RPMI7951 (cell line): ENCODE measurements around the gene TMEM212. TPM values are rescaled to one million over a fixed set of nuclear protein-coding genes. Genes with fewer than 3 reads are reported as not detected.

ENCODE experiments used
- DNase-seq: peaks from one replicate; pipeline ENCODE4 v3.0.0-alpha.2; 2012; ENCODE audit warnings: low read depth
- total RNA-seq: library from RNA; depleted of rRNA; stranded (reverse); fragments of >200 nt; shearing (Covaris generic); gene quantifications from 2 replicates; pipeline ENCODE4 v1.2.3, GENCODE V29; 2014

The TMEM212 gene
- total RNA-seq, 1 experiment from 2014 or later, result not detected

- no peak for DNase-seq
Observed at GRCh38 chr3:171834461-171834801, 8.7 kb upstream of the TMEM212 start.

GRCh38 chr3:171835116-171835515 lies 8.0 kb upstream of the TMEM212 start:
- no peak for DNase-seq

GRCh38 chr3:171835613-171836012 lies 7.5 kb upstream of the TMEM212 start:
- no peak for DNase-seq

GRCh38 chr3:171836855-171837254 lies 6.3 kb upstream of the TMEM212 start:
- no peak for DNase-seq

- DNase-seq, result no peak
Observed at GRCh38 chr3:171837698-171838097, 5.5 kb upstream of the TMEM212 start.

- peak; percentile 88 for DNase-seq
Observed at GRCh38 chr3:171838218-171838720, 4.9 kb upstream of the TMEM212 start.

GRCh38 chr3:171839270-171839669 lies 3.9 kb upstream of the TMEM212 start:
- DNase-seq, result no peak

GRCh38 chr3:171840445-171840810 lies 2.7 kb upstream of the TMEM212 start:
- DNase-seq, result no peak

- DNase-seq, result no peak
Observed at GRCh38 chr3:171840811-171841619, 2.1 kb upstream of the TMEM212 start.

- no peak for DNase-seq
Observed at GRCh38 chr3:171841620-171842000, 1.5 kb upstream of the TMEM212 start.

GRCh38 chr3:171844873-171845272 lies 1.7 kb downstream of the TMEM212 start:
- DNase-seq, result no peak

- DNase-seq, result no peak
Observed at GRCh38 chr3:171845481-171846284, 2.5 kb downstream of the TMEM212 start.

- DNase-seq, result peak; percentile 41
Observed at GRCh38 chr3:171846597-171846996, 3.4 kb downstream of the TMEM212 start.

- DNase-seq, result no peak
Observed at GRCh38 chr3:171847133-171847532, 4.0 kb downstream of the TMEM212 start.

GRCh38 chr3:171847595-171848259 lies 4.6 kb downstream of the TMEM212 start:
- DNase-seq, result no peak

- no peak for DNase-seq
Observed at GRCh38 chr3:171849617-171850319, 6.6 kb downstream of the TMEM212 start.

GRCh38 chr3:171850320-171850959 lies 7.3 kb downstream of the TMEM212 start:
- no peak for DNase-seq

- DNase-seq, result no peak
Observed at GRCh38 chr3:171850960-171851659, 8.0 kb downstream of the TMEM212 start.

GRCh38 chr3:171851660-171852058 lies 8.5 kb downstream of the TMEM212 start:
- peak; percentile 73 for DNase-seq

- no peak for DNase-seq
Observed at GRCh38 chr3:171854649-171855305, 11.6 kb downstream of the TMEM212 start.
